ENCODE results near the gene NID1.

DNA sequence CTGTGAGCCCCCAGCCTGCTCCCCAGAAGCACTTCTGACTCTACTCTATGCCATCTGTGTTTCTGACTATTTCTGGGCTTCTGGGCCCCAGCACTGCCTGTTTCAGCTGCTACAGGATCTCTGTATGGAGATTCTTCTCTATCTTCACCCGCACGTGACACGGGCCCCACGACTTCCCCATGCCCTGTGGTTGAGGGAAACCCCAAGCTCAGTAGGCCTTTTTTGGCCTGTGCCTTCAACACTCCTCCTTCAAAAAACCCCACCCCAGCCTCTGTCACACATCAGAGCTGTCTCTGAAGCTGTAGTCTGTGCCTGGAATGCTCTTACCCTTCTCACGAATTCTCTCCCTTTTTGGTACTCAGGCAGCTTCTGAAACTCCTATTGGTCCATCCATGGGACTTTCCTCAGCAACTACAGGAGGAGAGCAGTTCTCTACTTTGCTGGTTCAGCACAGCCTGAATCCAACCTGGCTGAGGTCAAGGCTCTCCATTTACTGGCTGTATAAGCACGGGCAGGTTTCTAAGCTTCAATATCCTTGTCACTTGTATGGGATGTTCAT is 2.0 kb upstream of the NID1 start:
- TF ChIP-seq, protein P1, sequence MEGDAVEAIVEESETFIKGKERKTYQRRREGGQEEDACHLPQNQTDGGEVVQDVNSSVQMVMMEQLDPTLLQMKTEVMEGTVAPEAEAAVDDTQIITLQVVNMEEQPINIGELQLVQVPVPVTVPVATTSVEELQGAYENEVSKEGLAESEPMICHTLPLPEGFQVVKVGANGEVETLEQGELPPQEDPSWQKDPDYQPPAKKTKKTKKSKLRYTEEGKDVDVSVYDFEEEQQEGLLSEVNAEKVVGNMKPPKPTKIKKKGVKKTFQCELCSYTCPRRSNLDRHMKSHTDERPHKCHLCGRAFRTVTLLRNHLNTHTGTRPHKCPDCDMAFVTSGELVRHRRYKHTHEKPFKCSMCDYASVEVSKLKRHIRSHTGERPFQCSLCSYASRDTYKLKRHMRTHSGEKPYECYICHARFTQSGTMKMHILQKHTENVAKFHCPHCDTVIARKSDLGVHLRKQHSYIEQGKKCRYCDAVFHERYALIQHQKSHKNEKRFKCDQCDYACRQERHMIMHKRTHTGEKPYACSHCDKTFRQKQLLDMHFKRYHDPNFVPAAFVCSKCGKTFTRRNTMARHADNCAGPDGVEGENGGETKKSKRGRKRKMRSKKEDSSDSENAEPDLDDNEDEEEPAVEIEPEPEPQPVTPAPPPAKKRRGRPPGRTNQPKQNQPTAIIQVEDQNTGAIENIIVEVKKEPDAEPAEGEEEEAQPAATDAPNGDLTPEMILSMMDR (IDR thresholded peaks at IDR 0.05; ENCODE audit: borderline replicate concordance, extremely low read depth, low read length, poor library complexity, severe bottlenecking), result no peak
- TF ChIP-seq EZH2 (IDR thresholded peaks at IDR 0.05; ENCODE audit: borderline replicate concordance, low read depth, low read length, severe bottlenecking), result no peak
